Kidney epithelial cell (primary cell): ENCODE results near the gene XRCC4. TPM values are rescaled to one million over a fixed set of nuclear protein-coding genes. Genes with fewer than 3 reads are reported as not detected.

Experiments used
- DNase-seq: peaks from one replicate; pipeline ENCODE4 v3.0.0-alpha.2; 2010; ENCODE audit warnings: low read depth
- H3K27me3 ChIP-seq: 2 replicates; pipeline ENCODE4 v1.6.0; 2011; ENCODE audit warnings: low read length; ENCODE audit not compliant: control insufficient read depth, insufficient read depth
- H3K36me3 ChIP-seq: 2 replicates; pipeline ENCODE4 v1.5.1; 2011; ENCODE audit warnings: low read length; ENCODE audit not compliant: control insufficient read depth, insufficient read depth
- H3K4me3 ChIP-seq: 2 replicates; pipeline ENCODE4 v1.5.1; 2011; ENCODE audit warnings: low read depth, mild to moderate bottlenecking, control low read depth, low read length
- CTCF ChIP-seq: IDR thresholded peaks from 2 replicates; pipeline ENCODE4 v1.5.1; 2011; ENCODE audit warnings: mild to moderate bottlenecking, moderate library complexity, low read length, control low read depth, inconsistent platforms; ENCODE audit not compliant: insufficient read depth, poor library complexity, severe bottlenecking
- total RNA-seq: library from RNA; depleted of rRNA; stranded (reverse); fragments of >200 nt; gene quantifications from 2 replicates; pipeline ENCODE4 v1.2.3, GENCODE V29; 2015

XRCC4 gene
- total RNA-seq, 1 donor from 2014 or later: 7.6 TPM

DNA sequence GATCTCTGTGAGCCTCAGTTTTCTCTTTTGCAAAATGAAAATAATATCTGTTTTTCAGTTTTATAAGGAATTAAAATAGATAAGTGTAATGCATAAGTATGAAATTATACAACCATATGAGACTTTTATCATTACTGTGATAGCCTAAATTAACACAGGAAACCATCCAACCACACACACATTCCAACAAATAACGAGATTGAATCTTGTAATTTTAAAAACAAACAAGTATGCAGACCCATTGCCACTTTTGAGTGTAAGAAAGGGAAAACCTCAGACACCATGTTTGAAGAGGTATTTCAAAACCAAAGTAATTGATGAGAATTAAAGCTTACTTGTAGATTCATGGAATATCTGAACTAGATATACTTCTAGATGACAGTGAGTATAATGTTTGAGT, 32.0 kb downstream of the XRCC4 start:
- Histone ChIP-seq H3K27me3 (no peaks in the 10 kb centered on the region), H3K36me3 (no peaks in the 10 kb centered on the region), H3K4me3 (no peak overlapping the region)
- no peak for DNase-seq
- TF ChIP-seq CTCF: no peak

DNA sequence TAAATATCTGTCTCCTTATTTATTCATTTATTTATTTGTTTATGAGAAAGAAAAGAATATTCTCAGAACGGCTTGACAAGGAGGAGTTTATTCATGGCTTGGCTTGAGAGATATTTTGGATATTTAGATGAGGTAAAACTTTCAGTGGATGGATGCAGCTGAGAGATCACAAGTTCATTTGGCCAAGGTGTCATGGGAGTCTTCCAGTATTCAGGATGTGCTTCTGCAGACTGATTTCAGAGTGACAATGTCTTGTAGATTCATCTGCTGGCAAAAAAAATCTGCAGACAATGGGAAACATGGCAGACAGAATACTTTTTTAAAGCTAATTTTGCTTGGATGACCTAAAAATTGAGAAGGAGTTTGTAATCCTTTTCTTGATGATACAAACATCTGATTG, 38.5 kb downstream of the XRCC4 start:
- Histone ChIP-seq H3K4me3 (no peak overlapping the region), H3K36me3 (no peaks in the 10 kb centered on the region), H3K27me3 (no peaks in the 10 kb centered on the region)
- no peak for DNase-seq
- no peak for TF ChIP-seq CTCF

GRCh38 chr5:83118471-83118870, 41.1 kb downstream of the XRCC4 start:
- DNase-seq: no peak
- Histone ChIP-seq H3K4me3 (no peak overlapping the region), H3K36me3 (no peaks in the 10 kb centered on the region), H3K27me3 (no peaks in the 10 kb centered on the region)
- TF ChIP-seq CTCF: no peak

GRCh38 chr5:83118976-83119375, 41.6 kb downstream of the XRCC4 start:
- no peak for TF ChIP-seq CTCF
- no peak for DNase-seq

DNA sequence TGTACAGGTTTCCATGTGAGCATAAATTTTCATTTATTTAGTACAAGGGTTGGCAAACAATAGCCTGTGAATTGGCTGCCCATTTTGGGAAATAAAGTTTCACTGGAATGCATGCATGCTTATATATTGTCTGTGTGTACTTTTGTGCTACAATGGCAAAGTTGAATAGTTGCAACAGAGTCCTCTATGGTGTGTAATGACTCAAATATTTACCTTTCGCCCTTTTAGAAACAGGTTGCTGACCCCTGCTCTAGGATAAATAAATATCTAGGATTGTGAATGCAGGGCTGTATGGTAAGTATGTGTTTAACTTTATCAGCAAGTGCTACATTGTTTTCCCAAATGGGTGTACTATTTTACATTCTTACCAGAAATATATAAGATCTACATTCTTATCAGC, 47.2 kb downstream of the XRCC4 start:
- no peaks in the 10 kb centered on the region for H3K27me3 ChIP-seq
- no peak for DNase-seq
- H3K4me3 ChIP-seq: no peak overlapping the region
- H3K36me3 ChIP-seq: no peaks in the 10 kb centered on the region
- no peak for TF ChIP-seq CTCF

More at GRCh38 chr5:83118976-83119375, 41.6 kb downstream of the XRCC4 start:
- H3K36me3 ChIP-seq: no peaks in the 10 kb centered on the region
- no peaks in the 10 kb centered on the region for H3K27me3 ChIP-seq
- H3K4me3 ChIP-seq: no peak overlapping the region

DNA sequence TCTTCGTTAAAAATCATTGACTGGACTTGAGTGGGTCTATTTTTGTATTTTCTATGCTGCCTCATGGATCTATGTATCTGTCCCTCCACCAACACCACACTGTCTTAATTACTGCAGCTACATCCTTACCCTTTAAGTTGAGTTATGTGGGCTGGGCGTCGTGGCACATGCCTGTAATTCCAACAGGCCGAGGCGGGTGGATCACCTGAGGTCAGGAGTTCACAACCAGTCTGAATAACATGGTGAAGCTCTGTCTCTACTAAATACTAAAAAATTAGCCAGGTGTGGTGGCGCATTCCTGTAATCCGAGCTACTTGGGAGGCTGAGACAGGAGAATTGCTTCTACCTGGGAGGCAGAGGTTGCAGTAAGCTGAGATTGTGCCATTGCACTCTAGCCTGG, 48.2 kb downstream of the XRCC4 start:
- no peak overlapping the region for H3K4me3 ChIP-seq
- no peaks in the 10 kb centered on the region for H3K36me3 ChIP-seq
- H3K27me3 ChIP-seq: no peaks in the 10 kb centered on the region
- DNase-seq: no peak
- no peak for TF ChIP-seq CTCF
